A673 (cell line): Measurements from ENCODE around the gene DLD. TPM values are rescaled to one million over a fixed set of nuclear protein-coding genes. Genes with fewer than 3 reads are reported as not detected.
"Not testable (repeated sequence)": the region's sequence is repeated elsewhere in the genome, so short reads cannot be mapped to it uniquely, and the experiment has no call there.

ENCODE experiments used
- BruUV-seq: library from RNA; stranded (reverse); fragments of 400-500 nt; replicated peaks from 2 replicates; lab custom pipeline; 2021; lab: Mats Ljungman, UMichigan
- CTCF ChIA-PET: fragments of 300-600 bp; sonication (Branson Sonifier 250); formaldehyde crosslinking; loops from one replicate; lab custom pipeline; 2022; ENCODE audit warnings: antibody characterized with exemption; lab: Charles Lee
- POLR2A ChIA-PET: fragments of 300-600 bp; sonication (Branson Sonifier 250); formaldehyde crosslinking; loops from one replicate; lab custom pipeline; 2022; ENCODE audit warnings: antibody characterized with exemption; ENCODE audit not compliant: low non-redundant PET; lab: Charles Lee
- DNase-seq: peaks from one replicate; pipeline ENCODE4 v3.0.0-alpha.2; 2015; ENCODE audit warnings: low spot score
- H3K27ac ChIP-seq: fragments of 200-600 bp; sonication (generic); 2 replicates; pipeline ENCODE4 v1.5.1; 2016; ENCODE audit warnings: mixed run types, low read depth, mild to moderate bottlenecking, mixed read lengths, antibody characterized with exemption, low read length; ENCODE audit not compliant: poor library complexity, severe bottlenecking
- H3K27me3 ChIP-seq: fragments of 200-600 bp; sonication (generic); replicated peaks from 2 replicates; pipeline ENCODE4 v1.6.1; 2017; ENCODE audit warnings: mixed run types, low read depth, mild to moderate bottlenecking, mixed read lengths, antibody characterized with exemption, low read length; ENCODE audit not compliant: insufficient read depth, poor library complexity
- H3K36me3 ChIP-seq: fragments of 200-600 bp; sonication (generic); 2 replicates; pipeline ENCODE4 v1.6.1; 2016; ENCODE audit warnings: mixed run types, mild to moderate bottlenecking, mixed read lengths, antibody characterized with exemption, low read length; ENCODE audit not compliant: insufficient read depth, poor library complexity, severe bottlenecking
- H3K4me1 ChIP-seq: fragments of 200-600 bp; sonication (generic); 2 replicates; pipeline ENCODE4 v1.6.1; 2017; ENCODE audit warnings: mixed run types, mild to moderate bottlenecking, mixed read lengths, antibody characterized with exemption, low read length; ENCODE audit not compliant: insufficient read depth, poor library complexity, severe bottlenecking
- H3K4me3 ChIP-seq: fragments of 200-600 bp; sonication (generic); 2 replicates; pipeline ENCODE4 v1.5.1; 2016; ENCODE audit warnings: low read depth, mixed run types, mild to moderate bottlenecking, mixed read lengths, low read length; ENCODE audit not compliant: poor library complexity, severe bottlenecking
- H3K9me3 ChIP-seq: fragments of 200-600 bp; sonication (generic); 2 replicates; pipeline ENCODE4 v1.6.1; 2016; ENCODE audit warnings: mixed run types, low read depth, mild to moderate bottlenecking, mixed read lengths, antibody characterized with exemption, low read length; ENCODE audit not compliant: poor library complexity, severe bottlenecking
- EZH2 ChIP-seq: fragments of 200-600 bp; sonication (generic); IDR thresholded peaks from 2 replicates; pipeline ENCODE4 v1.6.1; 2017; ENCODE audit warnings: borderline replicate concordance, low read depth, mild to moderate bottlenecking, mixed read lengths, antibody characterized with exemption, low read length; ENCODE audit not compliant: poor library complexity, severe bottlenecking
- intact Hi-C: fragments of 100-400 bp; cut with micrococcal nuclease; formaldehyde crosslinking; loops from one replicate; pipeline ENCODE4 v1.10.0; 2022; ENCODE audit not compliant: unreplicated experiment
- total RNA-seq: library from RNA; stranded (reverse); gene quantifications from 2 replicates; pipeline ENCODE4 v1.2.3, GENCODE V29; 2021
- TF ChIP-seq, protein P1 (sequence below): fragments of 300-800, 200-600 bp; sonication (generic); conservative IDR thresholded peaks from 2 replicates; pipeline ENCODE4 v1.5.1; 2017; ENCODE audit warnings: low read depth, mild to moderate bottlenecking, antibody characterized with exemption, low read length, moderate library complexity, mixed read lengths

The DLD gene
- total RNA-seq, 1 experiment from 2014 or later, result 121 TPM

DNA sequence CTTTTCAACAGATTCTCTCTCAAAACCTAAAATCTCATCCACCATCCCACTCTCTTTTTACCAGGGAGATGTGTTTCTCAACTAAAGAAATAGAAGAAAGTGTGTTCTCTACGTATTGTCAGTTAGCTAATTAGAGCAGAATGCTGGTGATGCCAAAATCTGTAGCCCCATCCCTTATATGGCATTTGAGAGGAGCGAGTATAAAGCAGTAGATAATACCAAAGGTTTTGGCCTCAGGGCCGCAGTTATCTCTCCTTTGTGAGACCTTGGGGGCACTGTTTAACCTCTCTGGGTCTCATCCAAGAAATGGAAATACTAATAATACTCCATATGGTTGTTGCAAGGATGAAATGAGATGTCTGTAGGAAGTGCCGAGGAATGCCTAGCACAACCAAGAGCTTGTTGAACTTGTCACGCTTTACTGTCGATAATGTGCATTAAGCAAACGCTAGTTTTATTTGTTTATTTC, 456 bp upstream of the DLD start:
- Histone ChIP-seq H3K9me3 (no peaks in the 10 kb centered on the region), H3K27me3 (peaks cover 3% of the 10 kb centered on the region), H3K4me3 (peak overlapping the region; percentile 88), H3K27ac (peak overlapping the region; percentile 91), H3K36me3 (peaks cover 17% of the 10 kb centered on the region), H3K4me1 (peaks cover 11% of the 10 kb centered on the region)
- DNase-seq, result no peak
- no TSS peak for BruUV-seq
- POLR2A ChIA-PET, result no interaction called here
- CTCF ChIA-PET, result interaction anchor here (1.2 kb wide), 1 partner anchor 11 kb away, joined by 4 read pairs; no protein-coding TSS in a partner anchor
- no peak for TF ChIP-seq EZH2
- intact Hi-C loops, result no loop called here

DNA sequence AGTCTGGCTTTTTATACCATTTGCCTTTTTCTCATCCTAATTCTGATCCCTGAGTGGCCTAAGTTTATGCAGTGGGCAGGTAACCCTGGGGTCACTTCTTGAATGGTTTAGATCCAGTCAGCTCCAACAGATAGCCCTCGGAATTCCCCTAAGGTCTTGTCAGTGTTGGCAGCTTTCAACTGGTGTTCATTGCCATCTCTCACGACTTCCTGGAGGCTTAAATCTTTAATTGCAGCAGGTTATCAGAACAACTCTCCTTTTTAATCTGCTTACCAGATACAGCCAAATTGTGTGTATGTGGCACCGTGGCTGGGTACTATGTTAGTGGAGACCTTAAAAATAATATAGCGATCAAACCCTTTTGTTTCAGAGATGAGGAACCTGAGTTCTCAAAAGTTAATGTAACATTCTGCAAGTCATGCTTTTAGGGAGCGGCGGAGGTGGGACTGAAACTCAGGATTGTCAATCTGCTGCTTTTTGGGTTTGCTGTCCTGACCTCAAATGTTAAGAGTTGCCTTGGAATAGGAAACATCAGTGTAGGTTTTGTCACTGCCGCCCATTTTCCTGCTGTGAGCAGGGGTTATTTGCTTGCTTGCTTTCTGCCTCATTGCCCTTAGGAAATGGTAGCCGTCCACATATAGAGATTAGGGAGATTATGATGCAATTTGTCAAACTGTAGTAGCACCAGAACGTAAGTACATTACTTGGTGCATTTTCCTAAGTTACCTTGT, 818 bp downstream of the DLD start:
- Histone ChIP-seq H3K4me1 (peaks cover 11% of the 10 kb centered on the region), H3K4me3 (peak overlapping the region; percentile 88), H3K9me3 (no peaks in the 10 kb centered on the region), H3K27ac (peak overlapping the region; percentile 91), H3K36me3 (peaks cover 17% of the 10 kb centered on the region), H3K27me3 (no peaks in the 10 kb centered on the region)
- no peak for DNase-seq
- POLR2A ChIA-PET, result interaction anchor here (0.7 kb wide), 1 partner anchor 678 kb away, joined by 3 read pairs; the partner anchor contains the start of gene DNAJB9
- TF ChIP-seq EZH2, result no peak
- TF ChIP-seq, protein P1, sequence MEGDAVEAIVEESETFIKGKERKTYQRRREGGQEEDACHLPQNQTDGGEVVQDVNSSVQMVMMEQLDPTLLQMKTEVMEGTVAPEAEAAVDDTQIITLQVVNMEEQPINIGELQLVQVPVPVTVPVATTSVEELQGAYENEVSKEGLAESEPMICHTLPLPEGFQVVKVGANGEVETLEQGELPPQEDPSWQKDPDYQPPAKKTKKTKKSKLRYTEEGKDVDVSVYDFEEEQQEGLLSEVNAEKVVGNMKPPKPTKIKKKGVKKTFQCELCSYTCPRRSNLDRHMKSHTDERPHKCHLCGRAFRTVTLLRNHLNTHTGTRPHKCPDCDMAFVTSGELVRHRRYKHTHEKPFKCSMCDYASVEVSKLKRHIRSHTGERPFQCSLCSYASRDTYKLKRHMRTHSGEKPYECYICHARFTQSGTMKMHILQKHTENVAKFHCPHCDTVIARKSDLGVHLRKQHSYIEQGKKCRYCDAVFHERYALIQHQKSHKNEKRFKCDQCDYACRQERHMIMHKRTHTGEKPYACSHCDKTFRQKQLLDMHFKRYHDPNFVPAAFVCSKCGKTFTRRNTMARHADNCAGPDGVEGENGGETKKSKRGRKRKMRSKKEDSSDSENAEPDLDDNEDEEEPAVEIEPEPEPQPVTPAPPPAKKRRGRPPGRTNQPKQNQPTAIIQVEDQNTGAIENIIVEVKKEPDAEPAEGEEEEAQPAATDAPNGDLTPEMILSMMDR, result no peak
- no TSS peak for BruUV-seq
- CTCF ChIA-PET, result no interaction called here
- intact Hi-C loops, result no loop called here

DNA sequence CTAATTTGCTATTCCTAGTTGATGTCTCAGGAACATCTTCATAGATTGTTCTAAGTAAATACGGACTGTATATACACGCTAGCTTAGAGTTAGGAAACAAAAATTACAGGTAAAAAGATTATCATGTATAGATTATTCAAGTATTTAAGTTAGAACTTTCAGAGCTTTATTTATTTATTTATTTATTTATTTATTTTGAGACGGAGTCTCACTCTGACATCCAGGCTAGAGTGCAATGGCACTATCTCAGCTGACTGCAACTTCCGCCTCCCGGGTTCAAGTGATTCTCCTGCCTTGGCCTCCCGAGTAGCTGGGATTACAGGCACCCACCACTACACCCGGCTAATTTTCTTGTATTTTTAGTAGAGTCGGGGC, 1.4 kb downstream of the DLD start:
- BruUV-seq, CTCF ChIA-PET: not testable (repeated sequence)

DNA sequence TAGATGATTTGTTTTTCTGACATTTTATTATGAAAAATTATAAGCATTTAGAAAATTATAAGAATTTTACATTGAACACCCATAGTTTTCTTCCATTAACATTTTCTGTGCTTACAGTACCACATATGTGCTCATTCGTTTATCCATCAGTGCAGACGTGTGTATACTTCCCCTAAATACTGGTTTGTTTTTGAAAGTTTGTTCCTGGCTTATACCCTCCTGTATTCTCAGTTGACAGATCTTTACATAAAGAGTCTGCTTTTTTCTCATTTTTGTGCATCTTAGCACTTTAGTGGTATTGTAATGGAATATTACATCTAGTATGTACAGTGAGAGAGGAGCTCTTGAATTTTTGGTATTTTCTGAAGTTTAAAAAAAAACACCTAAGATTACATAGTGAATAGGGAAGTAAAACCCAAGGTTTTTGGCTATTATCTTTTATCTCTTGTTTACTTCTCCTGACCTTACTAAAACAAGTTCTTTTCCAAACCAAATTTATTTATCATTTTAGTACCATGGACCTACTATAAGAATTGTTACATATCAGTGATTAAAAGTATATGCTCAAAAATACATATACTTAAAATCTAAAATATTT, 8.1 kb downstream of the DLD start:
- intact Hi-C loops, result no loop called here
- no peaks in the 10 kb centered on the region for H3K4me1 ChIP-seq
- H3K4me3 ChIP-seq, result no peak overlapping the region
- ChIA-PET CTCF (no interaction called here), POLR2A (no interaction called here)
- no peak overlapping the region for H3K27ac ChIP-seq
- DNase-seq, result no peak
- no peak for TF ChIP-seq EZH2
- TF ChIP-seq, protein P1, result no peak
- H3K9me3 ChIP-seq, result no peaks in the 10 kb centered on the region
- no peaks in the 10 kb centered on the region for H3K27me3 ChIP-seq
- BruUV-seq, result no TSS peak
- H3K36me3 ChIP-seq, result peaks cover 27% of the 10 kb centered on the region

More for the DNA sequence above, 1.4 kb downstream of the DLD start:
- intact Hi-C loops, DNase-seq, H3K27me3 ChIP-seq, H3K9me3 ChIP-seq: not testable (repeated sequence)
- Histone ChIP-seq H3K27ac (peak overlapping the region; percentile 91), H3K36me3 (peaks cover 17% of the 10 kb centered on the region), H3K4me1 (peaks cover 11% of the 10 kb centered on the region), H3K4me3 (peak overlapping the region; percentile 88)
- POLR2A ChIA-PET, result interaction anchor here (0.7 kb wide), 1 partner anchor 678 kb away, joined by 3 read pairs; the partner anchor contains the start of gene DNAJB9
